ENCODE results near the gene PIP5K1A.
"Not testable (repeated sequence)": the region's sequence is repeated elsewhere in the genome, so short reads cannot be mapped to it uniquely, and the experiment has no call there.

The PIP5K1A gene

DNA sequence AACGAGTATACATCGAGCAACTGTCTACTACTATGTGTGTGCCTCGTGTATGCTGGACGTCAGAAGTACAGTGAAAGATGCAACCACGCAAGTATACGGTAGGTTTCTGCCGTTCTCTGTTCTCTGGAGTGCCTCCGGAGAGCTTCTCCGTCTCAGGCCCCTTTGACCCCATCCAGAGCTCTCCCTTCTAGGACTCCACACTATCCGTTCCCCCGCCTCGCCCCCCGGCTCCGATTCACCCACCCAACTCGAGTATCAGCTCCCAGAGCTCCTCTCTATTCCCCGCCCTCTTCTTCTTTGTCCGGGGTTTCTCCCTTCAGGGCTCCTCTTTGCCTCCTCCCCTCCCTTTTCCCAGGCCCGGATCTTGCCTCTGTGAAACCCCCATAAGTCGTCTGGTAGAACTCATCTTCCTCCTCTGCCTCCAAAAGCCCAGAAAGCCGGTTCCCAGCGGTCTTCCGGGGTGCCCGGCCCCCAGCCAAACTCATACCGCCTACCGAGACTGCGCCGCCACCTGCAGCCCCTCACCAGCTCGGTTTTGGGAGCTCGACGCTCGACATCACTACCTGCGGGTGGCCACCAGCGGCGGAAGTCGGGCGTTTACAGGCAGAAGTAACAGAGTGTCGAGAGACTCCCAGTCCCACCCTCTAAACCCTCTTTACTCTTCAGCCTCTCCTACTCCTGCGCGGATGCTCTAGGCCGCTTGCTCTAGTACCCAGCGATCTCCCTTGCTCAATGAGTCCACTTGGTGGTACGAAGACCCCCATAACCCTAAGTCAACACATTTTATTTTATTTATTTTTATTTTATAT, 8.5 kb upstream of the PIP5K1A start, which contains the start of gene VPS72:
Gene VPS72, minus strand, starts transcription at position 561 of the 809 bp plus-strand sequence. Its CDS starts 76 bp downstream, at position 485.
- in situ Hi-C loops (cut with MboI; ENCODE audit: low sequenced_read_pairs), result no loop called here

DNA sequence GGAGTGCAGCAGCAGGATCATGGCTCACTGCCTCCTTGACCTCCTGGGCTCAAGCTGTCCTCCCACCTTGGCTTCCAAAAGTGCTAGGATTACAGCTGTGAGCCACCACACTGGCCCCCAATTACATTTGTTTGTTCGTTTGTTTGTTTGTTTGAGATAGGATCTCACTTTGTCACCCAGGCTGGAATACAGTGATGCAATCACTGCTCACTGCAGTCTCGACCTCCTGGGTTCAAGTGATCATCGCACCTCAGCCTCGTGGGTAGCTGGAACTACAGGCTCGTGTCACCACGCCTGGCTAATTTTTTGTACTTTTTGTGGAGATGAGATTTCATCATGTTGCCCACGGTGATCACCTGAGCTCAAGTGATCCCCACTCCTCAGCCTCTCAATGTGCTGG, 6.3 kb upstream of the PIP5K1A start:
- in situ Hi-C loops (cut with MboI; ENCODE audit: low sequenced_read_pairs), result no loop called here

DNA sequence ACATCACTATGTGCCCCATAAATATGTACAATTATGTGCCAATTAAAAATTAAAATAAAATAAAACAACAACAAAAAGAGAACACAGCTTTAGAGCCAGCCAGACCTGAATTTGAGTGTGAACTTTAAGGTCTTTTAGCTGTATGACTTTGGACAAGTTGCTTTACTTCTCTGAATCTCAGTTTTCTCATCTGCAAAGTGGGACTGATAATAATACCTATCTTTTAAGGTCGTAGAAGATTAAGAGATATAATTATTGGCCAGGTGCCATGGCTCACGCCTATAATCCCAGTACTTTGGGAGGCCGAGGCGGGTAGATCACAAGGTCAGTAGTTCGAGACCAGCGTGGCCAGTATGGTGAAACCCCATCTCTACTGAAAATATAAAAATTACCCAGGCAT, 5.0 kb upstream of the PIP5K1A start:
- in situ Hi-C loops (cut with MboI; ENCODE audit: low sequenced_read_pairs), result no loop called here

- in situ Hi-C loops (cut with MboI; ENCODE audit: low sequenced_read_pairs), result no loop called here
Observed at GRCh38 chr1:151193856-151194255, 4.5 kb upstream of the PIP5K1A start.

DNA sequence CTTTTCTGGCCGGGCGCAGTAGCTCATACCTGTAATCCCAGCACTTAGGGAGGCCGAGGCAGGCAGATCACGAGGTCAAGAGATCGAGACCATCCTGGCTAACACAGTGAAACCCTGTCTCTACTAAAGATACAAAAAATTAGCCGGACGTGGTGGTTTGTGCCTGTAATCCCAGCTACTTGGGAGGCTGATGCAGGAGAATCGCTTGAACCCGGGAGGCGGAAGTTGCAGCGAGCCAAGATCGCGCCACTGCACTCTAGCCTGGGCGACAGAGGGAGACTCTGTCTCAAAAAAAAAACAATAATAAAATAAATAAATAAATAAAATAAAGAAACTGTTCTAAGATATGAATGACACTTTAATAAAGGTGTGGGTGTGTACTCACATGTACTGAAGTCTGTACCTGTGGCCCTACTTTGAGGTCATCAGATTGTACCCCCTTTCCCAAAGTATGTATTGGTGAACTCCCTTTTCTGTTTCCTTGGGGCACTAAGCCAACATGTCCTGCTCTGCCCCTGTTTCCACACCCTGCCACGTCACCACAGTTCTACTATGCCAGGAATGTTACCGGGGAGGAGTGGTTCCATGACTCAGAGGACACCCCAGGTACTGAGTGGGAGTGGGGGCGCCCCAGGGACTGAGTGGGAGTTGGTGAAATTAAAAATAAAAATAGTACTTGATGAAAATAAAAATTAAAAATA, 3.3 kb upstream of the PIP5K1A start:
- in situ Hi-C loops (cut with MboI; ENCODE audit: low sequenced_read_pairs), result not testable (repeated sequence)

DNA sequence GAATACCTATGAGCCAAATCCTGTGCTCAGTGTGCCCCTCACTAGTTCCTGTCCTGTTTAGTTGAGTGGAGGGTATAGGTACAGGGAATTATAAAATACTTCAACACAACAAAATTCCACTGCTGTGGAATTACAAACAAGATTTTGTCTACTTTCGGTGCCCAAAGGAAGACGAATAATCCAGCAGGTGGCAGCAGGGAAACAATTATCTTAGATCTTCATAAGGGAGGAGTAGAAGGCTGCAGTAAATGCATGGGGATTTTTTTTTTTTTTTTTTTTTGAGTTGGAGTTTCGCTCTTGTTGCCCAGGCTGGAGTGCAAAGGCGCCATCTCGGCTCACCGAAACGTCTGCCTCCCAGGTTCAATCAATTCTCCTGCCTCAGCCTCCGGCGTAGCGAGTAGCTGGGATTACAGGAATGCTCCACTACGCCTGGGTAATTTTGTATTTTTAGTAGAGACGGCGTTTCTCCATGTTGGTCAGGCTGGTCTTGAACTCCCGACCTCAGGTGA, 2.0 kb upstream of the PIP5K1A start:
- in situ Hi-C loops (cut with MboI; ENCODE audit: low sequenced_read_pairs), result no loop called here

DNA sequence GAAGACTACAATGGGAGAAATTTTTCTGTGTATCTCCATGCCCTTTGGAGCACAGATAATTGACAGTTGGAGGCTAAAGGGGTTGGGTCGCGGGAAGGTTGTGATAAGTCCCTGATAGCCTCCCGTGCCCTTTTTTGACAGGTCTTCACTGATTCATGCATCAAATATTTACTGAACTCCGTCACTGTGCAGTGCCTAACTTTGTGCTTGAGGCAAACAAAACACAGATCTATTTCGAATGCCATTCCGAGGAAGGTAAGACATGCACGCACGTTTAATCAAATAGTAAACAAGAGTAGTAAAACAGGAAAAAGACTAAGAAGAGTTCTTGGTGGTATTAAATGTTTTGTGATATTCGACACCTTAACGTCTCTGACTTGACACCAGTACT, 494 bp upstream of the PIP5K1A start:
- in situ Hi-C loops (cut with MboI; ENCODE audit: low sequenced_read_pairs), result no loop called here

DNA sequence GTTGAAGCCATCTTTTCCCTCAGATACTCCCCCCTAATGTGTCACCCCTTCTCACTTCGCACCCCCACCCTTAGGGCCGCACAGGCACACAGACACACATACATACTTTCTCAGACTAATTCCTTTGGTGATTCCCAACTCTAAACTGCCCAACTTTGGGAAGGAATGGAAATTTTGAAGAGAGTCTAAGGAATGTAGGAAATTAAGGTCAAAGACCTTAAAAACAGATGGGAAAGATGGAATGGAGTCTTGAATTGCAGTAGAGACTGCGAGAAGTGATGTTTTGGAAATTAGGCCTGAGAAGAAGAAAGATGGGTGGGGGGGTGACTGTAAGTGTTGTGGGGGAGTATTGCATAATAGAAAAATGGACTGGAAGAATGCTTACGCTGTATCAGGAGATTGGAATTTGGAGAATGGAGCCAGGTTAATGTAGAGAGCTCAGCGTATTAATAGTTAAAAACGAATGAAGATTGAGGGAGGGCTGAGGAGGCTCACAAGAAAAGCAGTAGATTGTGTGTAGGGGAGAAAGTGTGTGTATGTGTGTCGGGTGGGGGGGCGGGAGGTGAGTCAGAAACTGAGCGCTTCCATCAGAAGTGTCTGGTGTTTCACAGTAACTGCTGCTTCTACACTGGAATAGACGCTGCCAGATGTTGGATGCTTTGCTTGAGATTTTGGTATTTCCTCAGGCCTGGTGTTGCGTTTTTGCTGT, 1.7 kb downstream of the PIP5K1A start:
- in situ Hi-C loops (cut with MboI; ENCODE audit: low sequenced_read_pairs), result no loop called here

- in situ Hi-C loops (cut with MboI; ENCODE audit: low sequenced_read_pairs), result not testable (repeated sequence)
Observed at GRCh38 chr1:151205381-151205965, 7.1 kb downstream of the PIP5K1A start.

GRCh38 chr1:151210830-151211229, 12.5 kb downstream of the PIP5K1A start:
- in situ Hi-C loops (cut with MboI; ENCODE audit: low sequenced_read_pairs), result no loop called here

- in situ Hi-C loops (cut with MboI; ENCODE audit: low sequenced_read_pairs), result no loop called here
Observed at GRCh38 chr1:151211972-151212705, 13.8 kb downstream of the PIP5K1A start.

DNA sequence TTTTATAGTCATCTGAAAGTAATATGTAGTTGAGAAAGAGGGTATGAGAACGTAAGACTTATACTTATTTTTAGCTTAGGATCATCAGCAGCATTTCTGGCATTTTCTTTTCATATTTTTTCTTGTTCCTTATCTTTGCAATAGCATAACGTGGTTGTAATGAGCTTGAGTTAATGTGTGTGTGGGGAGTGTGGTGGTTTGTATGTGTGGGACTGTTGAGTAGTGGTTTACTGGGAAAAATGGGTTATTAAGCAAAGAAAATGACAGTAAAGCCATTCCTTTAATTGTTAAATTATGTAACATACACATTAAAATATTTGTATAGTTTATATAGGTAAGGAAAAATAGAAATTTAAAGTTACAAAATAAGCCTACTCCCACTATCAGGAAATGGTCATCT, 15.2 kb downstream of the PIP5K1A start:
- in situ Hi-C loops (cut with MboI; ENCODE audit: low sequenced_read_pairs), result no loop called here

DNA sequence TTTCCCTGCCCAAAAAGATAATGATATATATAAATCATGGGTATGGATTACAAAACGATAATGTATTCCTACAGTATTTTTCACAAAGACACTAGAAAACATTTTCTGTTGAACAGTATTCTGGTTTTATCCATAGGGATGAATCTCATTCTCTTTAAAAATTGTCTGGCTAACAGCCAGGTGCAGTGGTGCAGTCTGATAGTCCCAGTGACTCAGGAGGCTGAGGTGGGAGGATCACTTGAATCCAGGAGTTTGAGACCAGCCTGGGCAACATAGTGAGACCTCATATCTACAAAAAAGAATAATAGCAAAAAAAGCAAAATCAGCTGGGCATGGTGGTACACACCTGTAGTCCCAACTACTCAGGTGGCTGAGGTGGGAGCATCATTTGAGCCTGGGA, 23.3 kb downstream of the PIP5K1A start:
- in situ Hi-C loops (cut with MboI; ENCODE audit: low sequenced_read_pairs), result no loop called here

DNA sequence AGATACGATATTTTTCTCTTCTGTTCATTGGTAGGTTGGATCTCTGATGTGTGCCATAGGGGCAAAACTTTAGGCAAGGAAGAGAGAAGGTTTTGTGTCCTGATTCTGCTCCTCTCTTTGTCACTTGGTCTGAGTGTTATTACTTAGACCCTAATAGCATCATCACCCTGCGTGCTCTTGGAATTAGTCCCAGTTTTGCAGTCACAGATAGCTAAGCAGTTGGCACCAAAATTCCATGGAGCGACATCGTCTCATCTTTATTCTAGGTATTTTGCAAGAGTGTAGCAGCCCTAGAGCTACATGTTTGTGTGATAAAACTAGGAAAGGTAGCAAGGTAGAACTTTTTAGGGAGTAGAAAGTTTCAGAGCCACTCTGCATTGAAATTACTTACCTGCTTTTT, 23.8 kb downstream of the PIP5K1A start:
- in situ Hi-C loops (cut with MboI; ENCODE audit: low sequenced_read_pairs), result no loop called here

- in situ Hi-C loops (cut with MboI; ENCODE audit: low sequenced_read_pairs), result no loop called here
Observed at GRCh38 chr1:151235235-151235634, 36.9 kb downstream of the PIP5K1A start.

DNA sequence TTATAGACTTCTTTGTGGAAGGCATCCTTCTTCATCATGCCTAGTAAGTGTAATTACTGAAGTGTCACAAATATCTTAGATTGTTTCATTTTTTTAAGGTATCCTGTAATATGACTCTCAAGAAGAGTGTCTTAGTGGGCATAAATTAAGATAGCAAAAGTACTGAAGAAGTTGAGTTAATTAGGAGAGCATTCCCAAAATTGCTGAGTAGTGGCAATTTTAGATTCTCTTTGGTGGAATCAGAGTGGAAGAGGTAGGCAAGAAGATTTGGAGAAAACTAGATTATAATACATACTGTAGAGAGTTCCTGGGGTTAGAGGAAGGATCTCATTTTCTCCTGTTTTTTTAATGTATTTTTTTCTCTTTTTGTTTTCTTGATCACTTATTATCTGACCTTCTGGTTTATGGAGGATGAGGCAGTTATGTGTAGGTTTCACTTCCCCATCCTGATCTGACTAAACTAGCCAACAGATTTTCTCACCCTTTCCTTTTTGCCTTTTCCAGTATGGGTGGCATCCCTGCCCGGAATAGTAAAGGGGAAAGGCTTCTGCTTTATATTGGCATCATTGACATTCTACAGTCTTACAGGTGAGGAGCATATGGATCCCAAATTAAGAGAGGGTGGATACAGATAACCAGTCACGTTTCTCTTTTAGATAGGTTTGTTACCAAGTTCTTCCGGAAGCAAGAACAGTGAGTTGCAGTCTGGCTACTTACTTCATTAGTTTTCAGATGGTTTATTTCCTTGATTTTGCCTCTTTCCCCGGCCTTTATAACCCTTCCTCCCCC, 39.5 kb downstream of the PIP5K1A start:
- in situ Hi-C loops (cut with MboI; ENCODE audit: low sequenced_read_pairs), result no loop called here

GRCh38 chr1:151238467-151238739, 40.1 kb downstream of the PIP5K1A start:
- in situ Hi-C loops (cut with MboI; ENCODE audit: low sequenced_read_pairs), result no loop called here

GRCh38 chr1:151242442-151242841, 44.1 kb downstream of the PIP5K1A start:
- in situ Hi-C loops (cut with MboI; ENCODE audit: low sequenced_read_pairs), result no loop called here

- in situ Hi-C loops (cut with MboI; ENCODE audit: low sequenced_read_pairs), result no loop called here
Observed at GRCh38 chr1:151243683-151244216, 45.4 kb downstream of the PIP5K1A start.

DNA sequence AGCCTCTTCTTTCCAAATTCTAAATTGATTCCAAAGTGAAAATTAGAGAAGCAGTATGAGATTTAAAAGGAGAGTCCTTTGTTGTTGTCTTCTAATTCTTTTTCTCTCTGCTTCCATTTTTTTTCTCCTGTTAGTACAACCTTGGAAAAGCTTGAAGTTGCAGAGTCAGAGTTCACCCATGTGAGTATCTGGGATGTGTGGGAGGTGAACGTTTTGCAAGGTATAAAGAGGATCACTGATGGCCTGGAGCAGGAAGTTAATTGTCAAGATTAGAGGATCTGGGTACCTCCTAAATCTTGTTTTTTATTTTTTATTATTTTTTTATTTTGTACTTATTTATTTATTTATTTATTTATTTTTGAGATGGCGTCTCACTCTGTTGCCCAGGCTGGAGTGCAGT, 48.4 kb downstream of the PIP5K1A start:
- in situ Hi-C loops (cut with MboI; ENCODE audit: low sequenced_read_pairs), result no loop called here

Data from HL-60/S4 treated with phorbol 12-myristate 13-acetate at 8.2 ng/mL for 4 days and 3 days (cell line).